Breast epithelium (tissue), 4 donors: ENCODE measurements around the gene LONP1. TPM values are rescaled to one million over a fixed set of nuclear protein-coding genes. Genes with fewer than 3 reads are reported as not detected.

ENCODE experiments used
- DNase-seq, 2 donors: peaks; one replicate each; pipeline ENCODE4 v3.0.0-alpha.2; 2019; ENCODE audit warnings: low spot score in 2 of 2
- H3K27ac ChIP-seq, 2 donors: fragments of 200-600 bp; sonication (generic) in 1 of 2; one replicate each; pipeline ENCODE4 v1.5.1; 2016 to 2019; ENCODE audit warnings: mild to moderate bottlenecking in 1 of 2
- H3K27me3 ChIP-seq, 2 donors: fragments of 200-600 bp; sonication (generic) in 1 of 2; one replicate each; pipeline versions ENCODE4 v1.5.1 to v1.6.0; 2017 to 2019; ENCODE audit warnings: control low read depth in 1 of 2, mild to moderate bottlenecking in 1 of 2
- H3K36me3 ChIP-seq: fragments of 200-600 bp; one replicate; pipeline ENCODE4 v1.5.1; 2019
- H3K4me1 ChIP-seq, 2 donors: fragments of 200-600 bp; sonication (generic); one replicate each; pipeline ENCODE4 v1.5.1; 2016 to 2019; ENCODE audit warnings: control low read depth in 1 of 2
- H3K4me3 ChIP-seq, 3 donors: fragments of 200-600 bp; sonication (generic); 1 replicate in 2 of 3; 2 replicates in 1 of 3; pipeline ENCODE4 v1.5.1; 2016 to 2019; ENCODE audit warnings: mild to moderate bottlenecking in 3 of 3, moderate library complexity in 2 of 3
- H3K9me3 ChIP-seq, 2 donors: fragments of 200-600 bp; sonication (generic) in 1 of 2; one replicate each; pipeline ENCODE4 v1.5.1; 2016 to 2019; ENCODE audit warnings: control low read depth in 1 of 2
- CTCF ChIP-seq, 3 donors: fragments of 450-650 bp; IDR thresholded peaks; one replicate each; pipeline ENCODE4 v1.5.1; 2016 to 2017; ENCODE audit warnings: antibody characterized with exemption in 3 of 3, mild to moderate bottlenecking in 3 of 3, moderate library complexity in 3 of 3
- POLR2A ChIP-seq: fragments of 450-650 bp; IDR thresholded peaks from one replicate; pipeline ENCODE4 v1.6.1; 2016; ENCODE audit warnings: antibody characterized with exemption, mild to moderate bottlenecking, moderate library complexity
- POLR2AphosphoS5 ChIP-seq, 3 donors: sonication (generic); formaldehyde crosslinking; IDR thresholded peaks; one replicate each; pipeline ENCODE4 v1.6.1; 2017; ENCODE audit warnings: antibody characterized with exemption in 3 of 3
- intact Hi-C: fragments of 100-400 bp; cut with DNase I; formaldehyde crosslinking; loops from one replicate; pipeline ENCODE4 v1.15.1; 2023; ENCODE audit warnings: low total_unique reads
- total RNA-seq, 3 donors: library from RNA; depleted of rRNA; stranded (reverse); fragments of >200 nt; gene quantifications; one replicate each; pipeline ENCODE4 v1.1.0, GENCODE V29; 2016

The LONP1 gene
- total RNA-seq, 3 donors from 2014 or later = 48.1 to 66.2 (median 60.6) TPM

GRCh38 chr19:5678071-5678718 lies 41.8 kb downstream of the LONP1 start:
- H3K4me3 ChIP-seq = no peak overlapping the region
- peaks cover 9 to 13% of the 10 kb centered on the region in 2 donors for H3K4me1 ChIP-seq
- H3K27ac ChIP-seq = no peak overlapping the region
- intact Hi-C loops = no loop called here
- H3K27me3 ChIP-seq = no peaks in the 10 kb centered on the region
- H3K9me3 ChIP-seq = no peaks in the 10 kb centered on the region
- DNase-seq = no peak
- H3K36me3 ChIP-seq = no peaks in the 10 kb centered on the region
- TF ChIP-seq POLR2A = no peak
- TF ChIP-seq POLR2AphosphoS5 (IDR thresholded peaks at IDR 0.05) = no peak
- TF ChIP-seq CTCF (IDR thresholded peaks at IDR 0.05) = no peak

- TF ChIP-seq CTCF (IDR thresholded peaks at IDR 0.05) (no peak), POLR2AphosphoS5 (IDR thresholded peaks at IDR 0.05) (no peak), POLR2A (no peak)
- Histone ChIP-seq H3K36me3 (no peaks in the 10 kb centered on the region), H3K27me3 (no peaks in the 10 kb centered on the region), H3K4me1 (peaks cover 9 to 13% of the 10 kb centered on the region in 2 donors), H3K27ac (no peak overlapping the region), H3K9me3 (no peaks in the 10 kb centered on the region), H3K4me3 (no peak overlapping the region)
- no peak for DNase-seq
- intact Hi-C loops = no loop called here
These were observed 42.4 kb downstream of the LONP1 start for GRCh38 chr19:5677580-5677979.

GRCh38 chr19:5677136-5677535 lies 42.8 kb downstream of the LONP1 start:
- Histone ChIP-seq H3K4me1 (peaks cover 9 to 13% of the 10 kb centered on the region in 2 donors), H3K27me3 (no peaks in the 10 kb centered on the region), H3K36me3 (no peaks in the 10 kb centered on the region), H3K4me3 (no peak overlapping the region), H3K27ac (no peak overlapping the region), H3K9me3 (no peaks in the 10 kb centered on the region)
- intact Hi-C loops = no loop called here
- no peak for TF ChIP-seq CTCF (IDR thresholded peaks at IDR 0.05)
- no peak for TF ChIP-seq POLR2A
- TF ChIP-seq POLR2AphosphoS5 (IDR thresholded peaks at IDR 0.05) = no peak
- DNase-seq = no peak

- Histone ChIP-seq H3K27me3 (no peaks in the 10 kb centered on the region), H3K4me3 (no peak overlapping the region), H3K9me3 (no peaks in the 10 kb centered on the region), H3K27ac (no peak overlapping the region), H3K4me1 (peaks cover 9 to 13% of the 10 kb centered on the region in 2 donors), H3K36me3 (no peaks in the 10 kb centered on the region)
- DNase-seq = no peak
- TF ChIP-seq POLR2AphosphoS5 (IDR thresholded peaks at IDR 0.05) = no peak
- TF ChIP-seq POLR2A = no peak
- no peak for TF ChIP-seq CTCF (IDR thresholded peaks at IDR 0.05)
- intact Hi-C loops = no loop called here
These were observed 43.2 kb downstream of the LONP1 start for GRCh38 chr19:5676772-5677105.

- intact Hi-C loops = no loop called here
- DNase-seq = no peak
- Histone ChIP-seq H3K27ac (no peak overlapping the region), H3K4me3 (no peak overlapping the region), H3K27me3 (no peaks in the 10 kb centered on the region), H3K9me3 (no peaks in the 10 kb centered on the region), H3K36me3 (no peaks in the 10 kb centered on the region), H3K4me1 (peaks cover 9 to 12% of the 10 kb centered on the region in 2 donors)
- no peak for TF ChIP-seq POLR2A
- TF ChIP-seq CTCF (IDR thresholded peaks at IDR 0.05) = no peak
- no peak for TF ChIP-seq POLR2AphosphoS5 (IDR thresholded peaks at IDR 0.05)
These were observed 43.7 kb downstream of the LONP1 start for GRCh38 chr19:5676105-5676771.
